HG02943 (cell line): Measurements from ENCODE around the gene MFGE8.

Source experiments
- ATAC-seq: cut with Tn5 transposase; IDR thresholded peaks from one replicate; pipeline ENCODE4 v1.9.1; 2021; ENCODE audit warnings: mild to moderate bottlenecking, low read depth, moderate library complexity; ENCODE audit not compliant: unreplicated experiment

Gene MFGE8

DNA sequence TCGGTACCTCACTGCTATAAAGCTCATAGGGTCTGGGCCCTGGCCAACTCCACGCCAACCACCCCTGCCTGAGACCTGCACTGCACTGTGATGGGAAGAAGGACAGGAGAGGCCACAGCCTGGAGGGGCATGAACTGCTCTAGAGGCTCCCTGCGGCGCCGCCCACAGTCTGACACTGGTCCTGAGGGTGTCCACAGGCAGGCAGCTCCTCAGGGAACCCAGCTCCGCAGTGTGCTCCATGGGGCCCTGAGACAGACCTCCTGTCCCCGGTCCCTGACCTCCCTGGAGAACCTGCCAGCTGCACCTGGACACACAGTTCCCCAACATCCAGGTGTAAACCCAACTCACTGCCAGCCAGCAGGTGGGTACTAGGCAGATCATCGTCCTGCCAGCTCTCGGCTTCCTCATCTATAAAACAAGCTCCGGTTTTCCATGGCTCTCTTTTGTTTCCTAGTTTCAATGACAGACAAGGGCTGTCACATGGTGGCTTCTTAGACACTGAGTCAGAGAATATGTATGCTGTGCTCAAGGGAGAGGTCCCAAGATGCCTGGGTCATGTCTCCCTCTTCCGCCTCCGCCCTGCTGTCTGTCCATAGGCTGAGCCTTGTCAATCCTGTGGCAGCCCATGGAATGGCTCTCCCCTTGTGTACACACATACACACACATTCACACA lies 12.7 kb downstream of the MFGE8 start:
- no peak for ATAC-seq

DNA sequence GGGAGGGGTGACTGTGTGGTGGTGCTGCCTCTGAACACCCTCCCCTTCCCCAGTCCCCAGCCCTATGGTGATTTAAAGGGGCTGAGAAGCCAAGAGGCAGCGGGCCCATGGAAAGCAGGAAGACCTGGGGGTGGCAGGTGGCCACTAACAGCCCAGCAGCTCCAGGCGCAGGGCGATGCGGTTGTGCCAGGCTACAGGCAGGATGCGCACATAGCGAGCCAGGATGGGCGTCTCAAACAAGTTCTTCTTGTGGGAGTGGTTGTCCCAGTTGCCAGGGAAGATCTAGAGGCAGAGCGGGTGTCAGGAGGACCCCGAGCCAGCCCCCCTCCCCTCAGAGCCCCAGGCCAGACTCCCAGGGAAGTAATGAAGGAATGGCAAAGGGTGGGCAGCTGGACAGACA lies 13.9 kb downstream of the MFGE8 start:
- ATAC-seq, result no peak

DNA sequence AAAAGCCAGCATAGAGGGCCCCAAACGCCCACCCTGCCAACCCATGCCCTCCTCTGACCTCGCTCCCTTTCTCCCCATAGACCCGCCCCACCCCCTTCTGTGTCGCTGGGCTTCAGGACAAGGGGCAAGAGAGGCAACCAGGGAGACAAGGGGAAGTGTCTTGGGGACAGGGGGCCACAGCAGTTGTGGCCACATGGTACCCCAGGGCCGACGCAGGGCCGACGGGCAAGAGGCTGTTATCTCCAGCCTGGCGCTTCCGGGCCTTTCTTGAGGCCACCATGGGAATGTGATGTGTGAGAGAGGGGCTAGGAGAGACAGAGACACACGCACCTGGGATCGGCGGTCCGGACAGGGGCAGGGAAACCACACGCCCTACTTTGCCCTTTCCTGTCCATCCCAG lies 14.4 kb downstream of the MFGE8 start:
- ATAC-seq, result no peak

DNA sequence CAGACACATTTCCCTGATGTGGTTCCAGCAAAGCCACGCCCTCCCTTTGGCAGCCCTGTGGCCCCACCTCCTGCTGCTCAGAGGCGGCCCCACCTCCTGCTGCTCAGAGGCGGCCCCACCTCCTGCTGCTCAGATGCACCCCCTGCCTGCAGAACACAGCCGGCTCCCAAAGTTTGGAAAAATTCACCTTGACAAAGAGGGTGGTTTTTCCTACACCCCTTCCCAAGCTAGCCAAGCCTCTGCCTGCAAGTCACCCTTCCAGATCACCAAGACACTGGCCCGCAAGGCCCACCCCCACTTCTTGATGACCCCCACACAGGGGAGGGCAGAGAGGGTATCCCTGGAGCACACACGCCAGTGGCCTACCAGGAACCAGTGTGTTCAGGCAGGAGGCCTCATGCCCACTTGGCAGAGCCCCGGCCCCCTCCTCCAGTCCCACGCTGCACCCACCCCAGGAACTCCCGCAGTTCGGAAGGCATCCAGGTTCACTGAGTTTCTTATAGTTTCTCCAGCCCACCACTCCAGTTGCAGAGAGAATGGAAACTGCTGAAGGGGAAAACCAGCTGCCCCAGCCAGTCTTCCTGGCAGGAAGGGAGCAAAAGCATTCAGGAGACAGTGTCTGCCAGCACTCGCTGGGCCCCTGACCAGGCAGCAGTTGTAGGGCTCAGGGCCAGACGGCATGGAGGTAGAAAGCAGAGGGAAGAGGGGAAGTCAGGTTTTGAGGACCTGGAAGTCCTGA lies 15.6 kb downstream of the MFGE8 start:
- no peak for ATAC-seq

DNA sequence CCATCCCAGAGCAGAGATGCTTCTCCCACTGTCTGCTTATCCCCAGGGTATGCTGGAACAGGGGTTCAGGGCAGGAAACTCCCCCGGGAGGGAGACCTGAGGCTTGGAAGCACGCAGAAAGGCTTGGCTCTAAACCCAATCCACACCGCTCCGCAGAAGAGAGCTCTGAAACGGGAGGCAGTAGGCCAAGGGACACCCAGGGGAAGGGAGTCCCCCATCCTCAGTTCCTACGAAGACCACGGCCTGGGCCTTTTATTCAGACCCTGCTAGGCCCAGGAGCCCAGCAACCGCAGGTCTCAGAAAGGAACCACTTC lies 16.1 kb downstream of the MFGE8 start:
- ATAC-seq, result no peak

DNA sequence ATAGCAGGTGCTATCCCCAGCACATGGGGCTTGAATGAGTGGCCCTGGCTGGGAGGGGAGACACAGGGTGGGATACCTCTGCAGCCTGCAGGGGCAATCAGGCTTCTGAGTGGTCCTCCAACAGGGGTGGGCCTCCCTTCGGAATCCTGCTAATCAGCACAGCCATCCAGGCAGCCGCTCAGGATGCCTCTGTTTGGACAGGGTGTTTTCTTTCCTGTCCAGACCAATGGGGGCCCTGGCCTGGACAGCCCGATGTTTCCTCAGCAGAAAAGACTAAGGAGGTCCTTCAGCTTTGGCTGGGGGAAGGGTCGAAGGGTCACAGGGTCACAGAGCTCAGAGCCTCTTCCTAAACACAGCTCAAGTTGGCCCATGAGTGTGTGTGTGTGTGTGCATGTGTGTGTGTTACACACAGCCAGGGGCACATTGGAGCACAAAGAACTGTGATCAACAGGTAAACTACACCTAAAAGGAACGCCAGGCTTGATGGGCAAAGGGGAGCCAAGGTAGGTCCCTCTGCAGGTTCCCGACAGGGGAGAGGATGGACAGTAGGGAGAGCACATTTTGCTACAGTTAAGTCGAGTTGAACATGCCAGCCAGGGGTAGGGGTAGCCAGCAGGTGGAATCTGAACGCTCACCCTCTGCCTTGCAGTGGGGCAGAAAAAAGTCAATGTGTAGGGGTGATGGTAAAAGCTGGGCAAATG lies 16.7 kb downstream of the MFGE8 start:
- ATAC-seq, result no peak

DNA sequence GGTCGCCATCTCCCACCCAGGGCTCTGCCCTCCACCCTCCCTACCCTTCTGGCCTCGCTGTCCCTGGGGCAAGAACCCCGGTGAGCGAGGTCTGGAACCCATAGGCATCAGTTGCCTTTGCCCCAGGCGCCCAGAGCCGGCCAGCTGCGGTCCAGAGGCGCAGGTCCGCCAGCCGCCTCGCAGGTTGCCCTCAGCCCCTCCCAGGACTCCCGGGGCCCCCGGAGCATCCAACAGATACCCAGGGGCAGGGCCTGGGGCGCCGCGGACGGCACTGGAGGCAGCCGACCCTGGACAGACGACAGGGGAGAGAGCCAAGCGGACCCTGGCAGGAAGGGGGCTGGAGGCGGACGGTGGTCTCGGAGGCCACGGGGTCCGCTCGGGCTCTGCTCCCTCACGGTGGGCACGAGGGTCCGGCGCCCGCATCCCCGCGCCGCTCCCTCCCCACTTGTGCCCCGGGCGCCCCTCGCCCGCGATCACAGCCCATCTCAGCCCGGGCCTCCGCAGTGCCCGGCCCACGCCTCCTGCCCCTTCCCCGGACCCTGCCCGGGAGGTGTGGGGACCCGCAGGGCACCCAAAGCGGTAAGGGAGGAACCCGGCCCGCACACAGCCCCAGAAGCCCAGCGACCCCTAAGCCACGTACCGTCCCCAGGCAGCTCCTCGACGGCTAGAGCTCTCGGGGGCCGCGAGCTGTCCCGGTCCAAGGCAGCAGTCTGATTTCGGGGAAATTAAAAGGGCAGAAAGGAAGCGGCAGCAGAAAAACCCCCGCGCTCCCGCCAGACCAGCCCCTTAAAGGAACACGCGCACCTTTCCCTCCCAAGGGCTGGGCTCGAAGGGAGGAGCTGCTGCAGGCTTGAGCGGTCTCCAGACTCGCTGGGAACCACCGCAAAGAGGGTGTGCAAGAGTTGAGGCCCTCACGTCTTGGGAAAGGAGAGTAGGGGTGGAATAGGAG lies 18.1 kb downstream of the MFGE8 start, which contains the start of gene HAPLN3:
TSS of gene HAPLN3 (minus strand) at position 726 of the 949 bp plus-strand sequence. CDS start 8,246 bp downstream, outside the sequence.
- no peak for ATAC-seq

DNA sequence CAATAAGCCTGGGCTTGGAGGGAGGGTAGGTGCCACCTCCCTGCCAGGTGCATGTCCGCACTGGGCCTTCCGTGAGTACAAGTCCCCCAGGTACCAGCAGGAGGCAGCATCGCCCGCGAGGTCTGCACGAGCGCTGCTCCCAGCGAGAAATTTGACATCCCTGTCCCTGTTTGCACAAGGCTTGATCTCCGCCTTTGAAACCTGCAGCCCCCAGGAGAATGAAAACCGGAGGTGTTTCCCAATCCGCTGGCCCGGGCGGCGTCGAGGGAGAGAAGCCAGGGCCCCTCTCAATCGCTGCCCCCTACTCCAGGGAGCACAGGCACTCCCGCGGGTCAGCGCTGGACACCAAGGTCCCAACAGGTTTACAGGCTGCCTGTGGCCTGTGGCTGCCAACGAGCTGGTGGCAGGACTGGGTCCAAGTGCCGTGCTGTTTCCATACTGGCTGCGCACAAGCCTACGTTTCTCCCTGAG lies 18.8 kb downstream of the MFGE8 start:
- peak; percentile 57 for ATAC-seq

DNA sequence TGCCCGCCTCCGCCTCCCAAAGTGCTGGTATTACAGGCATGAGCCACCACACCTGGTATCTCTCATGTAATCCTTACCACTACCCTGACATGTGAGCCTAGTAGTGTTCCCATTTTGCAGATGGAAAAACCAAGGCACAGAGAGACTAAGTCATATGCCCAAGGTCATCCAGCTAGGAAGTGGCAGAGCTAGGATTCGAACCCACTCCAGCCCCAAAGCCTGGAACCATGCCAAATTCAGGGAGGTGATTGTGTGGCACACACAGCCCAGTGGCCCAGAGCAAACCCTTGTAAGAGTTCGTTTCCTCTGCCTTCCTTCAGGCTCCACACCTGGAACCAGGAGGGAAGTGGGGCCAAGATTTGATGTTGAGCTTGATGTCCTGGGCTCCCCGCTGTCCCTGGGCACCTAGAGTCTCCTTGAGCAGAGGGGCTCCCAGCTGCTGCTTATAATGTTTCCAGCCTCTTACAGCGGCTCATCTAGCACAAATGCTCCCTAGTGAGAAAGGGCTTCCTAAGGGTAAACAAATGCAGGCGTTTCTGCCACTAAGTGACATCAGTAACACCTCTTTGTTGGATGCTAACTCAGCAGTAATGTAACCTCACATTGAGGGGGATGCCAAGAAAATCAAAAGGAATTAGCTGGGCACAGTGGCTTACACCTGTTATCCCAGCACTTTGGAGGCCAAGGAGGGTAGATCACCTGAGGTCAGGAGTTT lies 21.5 kb downstream of the MFGE8 start:
- no peak for ATAC-seq

DNA sequence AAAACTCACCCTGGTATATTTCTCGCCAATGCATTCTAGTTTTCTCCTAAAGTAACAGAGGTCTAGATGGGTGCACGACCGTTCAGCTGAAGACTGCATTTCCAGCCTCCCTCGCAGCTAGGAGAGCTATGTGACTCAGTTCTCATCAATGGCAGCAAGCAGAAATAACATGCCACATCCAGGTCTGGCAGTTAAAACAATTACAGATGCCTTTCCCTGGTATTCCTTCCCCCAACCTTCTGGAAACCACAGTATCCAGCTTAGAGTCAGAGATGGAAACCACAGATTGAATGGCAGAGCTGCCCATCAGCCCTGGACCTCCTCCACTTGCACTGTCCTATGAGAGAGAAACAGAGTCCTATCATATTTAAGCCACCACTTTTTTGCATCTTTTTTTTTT lies 22.7 kb downstream of the MFGE8 start:
- ATAC-seq, result no peak

DNA sequence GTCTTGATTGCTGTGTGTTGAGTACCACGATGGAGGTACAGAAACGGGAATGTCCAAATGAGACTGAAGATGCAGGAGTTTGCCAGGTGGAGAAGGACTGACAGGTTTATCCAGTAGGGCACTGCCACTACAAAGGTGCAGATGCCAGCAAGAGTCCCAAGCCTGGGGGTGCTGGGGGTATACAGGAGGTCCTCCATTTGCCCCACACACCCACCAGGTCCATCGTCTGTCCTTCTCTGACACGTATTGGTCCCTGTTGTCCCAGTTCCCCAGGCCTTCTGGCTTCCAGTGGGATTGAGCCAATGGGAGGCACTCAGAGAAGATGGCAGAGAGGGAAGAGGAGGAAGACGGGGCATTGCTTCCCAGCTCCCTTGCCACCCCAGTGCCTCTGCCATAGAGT lies 24.5 kb downstream of the MFGE8 start:
- no peak for ATAC-seq

DNA sequence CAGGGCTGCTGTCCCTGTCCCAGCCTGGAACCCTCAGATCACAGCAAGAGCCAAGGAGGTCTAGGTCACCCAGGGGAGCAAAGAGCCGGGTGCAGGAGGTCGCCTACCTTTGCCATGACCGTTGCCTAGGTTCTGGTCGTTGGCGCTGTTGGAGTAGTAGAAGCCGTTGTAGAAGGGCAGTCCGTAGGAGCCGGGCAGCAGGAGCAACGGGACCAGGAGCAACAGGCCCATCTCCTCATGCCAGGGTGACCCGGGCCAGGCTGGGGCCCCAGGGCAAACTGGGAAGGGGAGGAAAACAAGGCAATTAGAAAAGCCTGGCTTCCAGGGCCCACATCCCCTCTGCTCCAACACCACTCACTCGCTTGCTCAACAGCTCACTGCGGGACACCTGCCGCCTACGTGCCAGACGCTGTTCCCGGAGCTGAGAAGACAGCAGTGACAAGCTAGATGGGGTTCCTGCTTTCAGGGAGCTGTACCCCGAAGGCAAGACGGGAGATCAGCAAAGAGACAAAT lies 26.1 kb downstream of the MFGE8 start:
- no peak for ATAC-seq

DNA sequence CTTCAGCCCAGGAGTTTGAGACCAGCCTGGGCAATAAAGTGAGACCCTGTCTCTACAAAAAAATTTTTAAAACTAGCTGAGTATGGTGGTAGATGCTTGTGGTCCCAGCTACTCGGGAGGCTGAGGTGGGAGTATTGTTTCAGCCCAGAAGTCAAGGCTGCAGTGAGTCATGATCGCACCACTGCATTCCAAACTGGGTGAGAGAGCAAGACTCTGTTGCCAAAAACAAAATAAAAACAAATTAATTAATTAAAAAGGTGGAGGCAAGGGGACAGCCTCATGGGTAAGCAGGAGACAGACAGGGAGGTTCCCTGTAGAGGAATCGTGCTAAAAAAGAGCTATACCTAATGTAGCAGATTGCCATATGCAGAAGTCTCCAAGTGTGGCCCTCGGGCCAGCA lies 30.4 kb downstream of the MFGE8 start:
- no peak for ATAC-seq

DNA sequence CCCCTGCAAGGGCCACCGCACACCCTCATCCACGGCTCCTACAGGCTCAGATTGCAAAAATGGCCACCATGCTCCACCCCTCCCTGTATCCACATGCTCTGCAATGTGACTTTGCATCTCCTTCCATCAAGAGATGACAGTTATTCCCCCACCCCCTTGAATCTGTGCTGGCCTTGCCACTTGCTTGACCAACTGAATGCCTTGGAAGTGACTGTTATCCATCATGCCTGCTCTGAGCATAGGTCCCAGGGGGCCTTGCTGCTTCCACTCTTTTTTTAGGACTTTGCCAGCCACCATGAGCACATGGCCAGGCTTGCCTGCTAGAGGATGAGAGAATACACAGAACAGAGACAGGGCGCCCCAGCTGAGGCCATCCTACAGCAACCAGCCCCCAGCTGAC lies 31.4 kb downstream of the MFGE8 start:
- ATAC-seq, result no peak

DNA sequence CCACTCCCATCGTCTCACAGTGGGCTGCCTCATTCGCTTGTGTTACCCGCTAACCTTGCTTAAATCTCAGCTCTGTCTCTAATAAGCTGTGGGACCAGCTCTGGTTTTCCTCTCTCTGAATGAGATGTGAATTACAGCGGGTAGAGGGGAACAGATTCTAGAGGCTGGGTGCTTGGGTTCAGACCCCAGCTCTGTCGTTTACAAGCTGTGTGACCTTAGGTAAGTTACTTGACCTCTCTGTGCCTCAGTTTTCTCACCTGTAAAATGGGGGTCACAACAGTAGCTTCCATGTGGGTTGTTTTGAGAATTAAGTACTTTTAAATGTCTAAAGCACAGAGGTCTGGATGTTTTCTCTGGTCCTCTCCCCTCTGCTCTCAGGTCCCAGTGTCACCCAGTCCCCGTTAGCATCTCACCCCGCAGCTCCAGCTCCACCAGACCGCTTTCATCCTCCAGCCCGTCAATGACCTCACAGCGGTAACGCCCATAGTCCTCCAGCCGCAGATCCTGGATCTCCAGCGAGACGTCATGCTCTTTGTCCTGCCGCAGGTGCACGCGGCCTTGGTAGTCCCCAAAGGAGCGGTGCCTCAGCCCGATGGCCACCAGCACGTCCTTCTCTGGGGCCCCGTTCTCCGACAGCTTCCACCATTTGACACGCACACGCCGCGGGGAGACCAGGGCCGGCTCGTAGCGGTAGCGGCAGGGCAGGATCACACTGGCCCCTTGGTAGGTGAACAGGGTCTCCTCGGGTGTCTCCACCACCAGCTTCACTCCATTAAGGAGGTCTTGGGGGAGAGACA lies 32.0 kb downstream of the MFGE8 start:
- no peak for ATAC-seq

DNA sequence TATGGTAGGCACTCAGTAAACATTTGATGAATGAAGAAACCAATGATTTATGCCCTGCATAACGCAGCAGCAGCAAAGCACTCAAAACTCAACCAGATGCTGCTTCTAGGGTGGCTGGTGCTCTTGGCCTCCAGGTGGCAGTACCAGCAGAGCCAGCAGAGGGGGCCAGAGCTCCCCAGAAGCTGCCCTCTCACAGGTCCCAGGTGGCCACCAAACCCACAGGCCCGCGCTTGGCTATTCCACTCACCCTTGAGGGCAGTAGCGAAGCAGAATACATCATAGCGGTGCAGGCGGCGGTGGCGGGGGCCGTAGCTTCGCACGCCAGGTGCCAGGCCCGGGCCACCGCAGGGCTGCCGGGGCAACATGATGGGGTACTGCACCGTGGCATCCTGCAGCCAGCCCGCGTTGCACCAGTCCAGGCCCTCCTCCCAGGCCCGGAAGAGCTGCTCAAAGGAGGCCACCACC lies 34.4 kb downstream of the MFGE8 start:
- no peak for ATAC-seq

DNA sequence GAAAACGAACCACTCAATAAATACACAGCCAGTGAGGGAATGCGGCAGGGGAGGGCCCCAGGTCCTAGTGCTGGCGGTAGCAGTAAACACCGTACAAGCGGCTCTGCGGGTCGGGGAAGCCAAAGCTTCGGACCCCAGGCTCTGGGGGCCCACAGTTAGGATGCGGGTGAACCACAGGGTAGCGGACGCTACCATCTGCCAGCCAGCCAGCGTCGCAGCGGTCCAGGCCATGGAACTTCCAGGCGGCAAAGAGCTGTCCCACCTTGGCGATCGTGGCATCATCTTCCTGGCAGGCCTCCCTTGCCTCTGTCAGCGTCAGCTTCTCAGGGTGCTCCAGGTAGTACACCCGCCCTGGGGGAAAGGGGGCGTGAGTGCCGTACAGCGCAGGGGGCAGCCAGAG lies 35.3 kb downstream of the MFGE8 start:
- no peak for ATAC-seq

DNA sequence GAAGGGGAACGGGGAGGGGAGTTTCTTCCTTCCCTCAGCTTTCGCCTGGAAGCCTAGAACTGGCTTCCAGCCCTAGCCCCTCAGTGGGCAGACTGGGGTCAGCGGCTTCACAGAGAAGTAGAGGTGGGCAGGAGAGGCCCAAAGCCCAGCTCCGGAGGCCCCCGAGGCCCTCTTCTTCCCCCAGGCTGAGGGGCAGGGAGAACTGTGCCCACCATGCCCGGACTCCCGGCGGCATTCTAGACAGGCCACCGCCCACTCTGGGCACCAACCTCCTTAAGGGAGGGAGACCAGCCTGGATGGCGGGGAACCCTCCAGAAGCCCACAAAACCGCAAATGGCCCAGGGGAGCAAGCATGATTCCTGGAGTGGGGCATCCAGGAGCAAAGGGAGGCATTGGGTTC lies 35.8 kb downstream of the MFGE8 start:
- ATAC-seq, result no peak

DNA sequence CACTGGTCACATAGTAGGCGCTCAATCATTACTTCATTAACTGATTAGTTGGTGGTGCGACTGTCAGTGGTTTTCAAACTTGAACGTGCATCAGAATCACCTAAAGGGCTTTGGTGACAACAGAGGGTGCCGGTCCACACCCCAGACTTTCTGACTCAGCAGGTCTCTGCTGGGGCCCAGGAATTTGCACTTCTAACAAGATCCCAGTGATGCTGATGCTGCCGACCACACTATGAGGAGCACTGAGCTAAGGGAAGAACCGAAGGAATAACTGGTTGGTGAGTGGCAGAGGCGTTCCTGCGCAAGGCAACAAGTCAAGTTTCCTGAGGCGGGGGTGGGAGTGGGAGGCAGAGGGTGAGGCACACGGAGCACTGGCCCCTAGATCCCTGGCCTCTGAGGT lies 36.6 kb downstream of the MFGE8 start:
- no peak for ATAC-seq
